ENCODE results near the gene PRDM16.

The PRDM16 gene

DNA sequence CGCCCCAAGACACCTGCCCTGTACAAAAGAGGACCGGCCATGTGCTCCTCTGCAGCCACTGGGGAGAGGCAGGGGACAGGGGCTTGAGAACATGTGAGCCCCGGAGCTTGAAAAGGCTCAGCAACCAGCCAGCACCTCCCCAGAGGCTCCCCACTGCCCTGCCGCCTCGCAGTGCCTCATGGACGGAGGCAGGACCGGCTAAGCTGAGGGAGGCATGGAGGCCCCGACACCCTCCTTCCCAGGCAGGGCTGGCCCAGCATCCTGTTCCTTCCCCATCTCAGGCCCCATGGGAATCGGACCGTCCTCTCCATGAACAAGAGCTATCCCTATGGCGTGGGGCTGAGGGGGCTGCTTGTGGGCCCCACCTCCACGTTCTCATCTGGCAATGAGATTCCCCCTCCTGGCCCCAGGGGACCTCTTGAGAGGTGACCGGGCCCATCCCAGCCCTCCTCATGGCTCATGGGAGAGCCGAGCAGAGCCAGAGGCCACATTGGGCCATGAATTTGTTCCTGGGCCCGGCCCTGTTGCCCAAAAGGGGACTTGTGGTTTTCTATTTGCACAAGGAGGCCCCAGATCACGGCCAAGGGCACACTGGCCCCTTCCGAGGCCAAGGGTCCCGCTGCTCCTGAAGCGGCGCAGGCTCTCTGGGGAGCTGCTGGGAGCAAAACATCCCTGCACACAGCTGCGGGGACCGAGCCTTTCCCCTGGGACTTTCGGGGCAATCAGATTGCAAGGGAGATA is 320.3 kb downstream of the PRDM16 start:
- no peak for DNase-seq

DNA sequence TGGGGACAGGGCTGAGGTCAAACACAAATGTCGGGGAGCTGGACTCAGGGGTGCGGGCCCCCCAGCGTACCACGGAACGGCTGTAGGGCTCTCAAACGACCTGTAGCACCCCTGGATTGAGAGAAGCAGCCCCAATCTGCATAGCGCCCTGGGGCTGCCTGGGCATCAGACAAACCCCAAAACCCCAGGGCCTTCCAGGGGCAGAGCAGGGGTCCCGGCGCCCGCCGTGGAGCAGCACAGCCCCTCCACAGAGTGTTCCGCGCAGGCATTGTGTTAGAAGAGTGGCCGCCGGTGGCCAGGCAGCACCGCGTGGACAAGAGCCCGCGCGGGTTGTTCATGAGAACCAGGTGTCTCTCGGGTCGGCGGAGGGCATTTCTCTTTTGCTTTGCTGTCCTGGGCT is 321.3 kb downstream of the PRDM16 start:
- no peak for DNase-seq

DNA sequence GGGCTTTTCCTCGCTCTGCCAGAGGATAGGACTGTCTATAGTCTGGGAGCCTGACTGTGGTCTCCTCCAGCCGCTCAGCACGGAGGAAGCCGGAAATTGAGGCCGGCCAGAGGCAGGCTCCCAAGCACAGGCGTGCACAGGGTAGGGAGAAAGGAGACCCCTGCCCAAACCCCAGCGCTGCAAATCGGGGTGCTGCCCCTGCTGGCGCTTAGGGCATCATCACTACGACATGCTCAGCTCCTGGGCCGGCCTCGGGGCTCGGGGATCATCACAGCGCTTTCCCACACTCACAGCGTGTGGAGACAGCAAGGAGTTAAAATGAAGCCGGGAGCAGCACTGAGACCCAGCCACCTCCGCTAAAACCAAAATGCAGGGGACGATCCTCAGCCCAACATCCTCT is 322.7 kb downstream of the PRDM16 start:
- DNase-seq, result no peak

DNA sequence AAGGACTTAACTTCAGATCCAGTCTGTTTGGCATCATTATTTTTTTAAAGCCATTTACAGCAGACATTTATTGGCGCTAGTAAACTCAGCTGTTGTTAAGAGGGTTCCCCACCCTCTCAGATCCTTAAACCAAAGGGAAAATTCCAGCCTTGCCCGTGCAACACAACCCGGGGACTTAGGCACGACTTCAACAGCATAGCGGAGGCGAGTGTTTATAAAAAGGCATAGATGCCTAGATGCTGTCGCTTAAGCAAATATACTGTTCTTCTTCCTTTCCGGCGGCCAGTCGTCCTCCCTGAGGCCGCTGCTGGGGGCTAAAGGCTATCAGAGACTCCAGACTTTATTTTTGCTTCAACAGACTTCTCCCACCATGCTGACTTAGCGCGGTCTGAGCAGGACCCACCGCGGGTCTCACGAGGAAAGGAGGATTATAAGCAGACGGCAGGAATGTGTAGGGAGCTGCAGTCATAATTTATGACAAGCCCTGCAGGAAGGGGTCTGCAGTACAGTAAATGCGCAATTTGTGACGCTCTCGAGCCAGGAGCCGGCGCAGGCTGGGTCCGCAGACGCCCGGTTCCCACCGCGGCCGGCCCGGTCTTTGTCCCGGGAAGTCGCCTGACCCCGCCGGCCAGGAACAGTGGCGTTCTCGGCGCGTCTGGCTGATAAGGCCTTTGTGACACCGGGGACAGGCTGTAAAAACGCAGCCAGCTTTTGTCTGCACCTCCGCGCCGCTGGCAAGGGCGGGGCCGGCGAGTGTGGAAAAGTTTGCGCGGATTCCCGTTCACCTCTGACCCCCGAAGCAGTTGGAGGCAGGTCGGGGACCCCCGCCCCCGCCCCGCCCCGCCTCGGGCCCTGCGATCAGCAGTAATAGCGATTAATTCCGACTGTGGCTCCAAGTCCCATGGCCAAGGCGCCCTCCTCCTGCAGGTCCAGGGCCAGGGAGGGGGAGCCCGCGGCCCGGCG is 324.3 kb downstream of the PRDM16 start:
- DNase-seq, result no peak

DNA sequence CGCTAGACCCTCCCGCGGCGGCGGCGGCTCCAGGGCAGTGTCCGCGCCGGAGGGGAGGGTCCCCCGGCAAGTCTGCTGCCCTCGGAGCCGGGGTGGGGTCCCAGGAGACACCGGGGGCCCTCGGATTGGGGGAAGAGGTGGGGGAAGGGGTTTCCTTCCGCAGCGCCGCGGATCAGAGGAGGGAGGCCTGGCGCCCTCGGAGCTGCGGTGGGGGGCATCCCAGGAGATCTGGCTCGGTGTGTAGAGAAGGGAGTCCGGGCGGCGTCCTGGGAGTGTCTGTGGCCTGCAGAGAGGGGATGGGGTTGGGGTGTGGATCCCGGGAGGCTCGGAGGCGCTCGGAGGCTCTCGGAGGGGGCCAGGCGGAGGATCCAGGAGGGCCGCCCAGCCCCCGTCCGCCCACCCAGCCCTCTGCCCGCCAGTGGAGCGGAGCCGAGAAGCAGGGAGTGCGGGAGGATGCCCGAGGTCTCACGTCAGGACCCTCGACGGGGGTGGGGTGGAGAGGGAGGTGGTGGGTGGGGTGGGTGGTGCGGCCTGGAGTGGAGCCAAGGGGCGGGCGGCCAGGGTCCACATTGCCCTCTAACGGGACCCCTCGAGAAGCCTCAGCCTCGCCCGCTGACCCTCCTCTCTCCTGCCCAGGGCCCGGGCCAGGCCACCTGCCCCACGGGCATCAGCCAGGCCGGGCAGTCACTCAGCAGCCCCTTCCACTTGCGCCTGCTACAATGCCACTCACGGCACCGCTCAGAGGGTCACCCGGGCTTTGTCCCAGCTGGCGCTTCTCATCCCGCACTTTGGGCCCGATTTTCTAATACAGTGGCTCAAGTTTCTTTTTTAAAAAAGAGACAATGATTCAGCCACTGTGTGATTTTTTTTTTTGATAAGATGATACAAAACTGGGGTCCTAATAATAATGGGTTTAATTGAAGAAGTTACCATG is 325.3 kb downstream of the PRDM16 start:
- DNase-seq, result no peak

DNA sequence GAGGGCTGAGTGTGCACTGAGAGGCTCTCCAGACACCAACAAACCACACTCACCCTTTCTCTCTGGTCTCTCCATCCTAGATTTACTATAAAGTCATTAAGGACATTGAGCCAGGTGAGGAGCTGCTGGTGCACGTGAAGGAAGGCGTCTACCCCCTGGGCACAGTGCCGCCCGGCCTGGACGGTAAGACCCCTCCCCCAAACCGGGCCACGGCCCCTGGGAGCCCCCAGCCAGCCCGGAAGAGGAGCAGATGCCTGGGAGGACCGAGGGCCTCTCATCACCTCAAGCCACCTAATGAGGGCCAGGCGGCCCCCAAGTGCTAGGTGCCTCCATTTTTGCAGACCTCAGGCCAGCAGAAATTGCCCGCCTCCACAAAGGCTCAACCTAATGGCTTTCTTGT is 327.4 kb downstream of the PRDM16 start:
- no peak for DNase-seq

DNA sequence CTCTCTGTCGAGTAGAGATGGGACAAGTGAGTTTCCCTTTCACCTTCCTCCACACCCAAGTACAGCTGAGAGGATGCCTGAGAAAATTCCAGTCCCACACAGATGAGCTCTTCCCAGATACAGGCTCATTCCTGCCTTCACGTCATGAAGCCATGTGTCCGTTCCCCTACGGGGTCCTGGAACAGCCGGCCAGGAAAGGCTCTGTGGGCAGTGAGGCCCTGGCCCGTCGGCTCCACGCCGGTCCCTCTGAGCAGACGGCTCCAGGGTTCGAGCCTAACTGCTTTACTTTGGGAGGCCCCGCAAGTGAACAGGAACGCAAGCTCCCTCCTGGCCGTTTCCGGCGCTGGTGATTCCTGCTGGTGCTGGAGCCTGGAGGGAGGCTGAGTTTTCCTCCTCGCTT is 328.3 kb downstream of the PRDM16 start:
- no peak for DNase-seq

DNA sequence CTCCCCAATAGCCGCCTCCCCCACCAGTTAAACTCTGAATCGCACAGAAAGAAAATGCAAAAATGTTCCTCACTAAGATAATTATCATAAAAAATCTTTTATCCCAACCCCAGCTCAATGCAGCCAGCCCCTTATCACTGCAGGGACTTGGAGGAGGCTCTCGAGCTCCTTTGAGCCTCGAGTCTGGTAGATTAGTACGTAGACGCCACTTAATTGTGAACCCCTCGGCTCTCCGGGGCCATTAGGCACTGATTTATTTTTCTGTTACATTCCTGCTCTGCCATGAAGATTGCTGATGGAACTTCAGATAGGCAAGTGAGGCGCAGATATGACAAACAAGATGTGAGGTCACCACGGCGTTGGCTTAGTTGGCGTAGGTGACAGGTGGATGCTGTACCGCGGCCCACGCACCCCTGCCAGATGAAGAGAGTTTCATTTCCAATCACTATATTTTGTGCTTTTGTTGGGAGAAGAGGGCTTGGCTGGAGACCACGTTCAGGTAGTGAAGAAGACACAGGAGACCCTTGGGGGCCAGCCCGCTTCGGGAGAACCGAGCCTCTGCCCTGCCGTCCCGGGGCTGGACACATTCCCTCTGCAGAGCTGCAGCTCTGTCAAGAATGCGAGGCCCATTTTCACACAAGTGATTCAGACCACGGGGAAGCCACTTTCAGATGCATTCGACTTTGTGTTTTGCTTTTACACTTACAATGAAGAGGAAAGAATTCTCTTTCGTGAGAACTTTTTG is 329.6 kb downstream of the PRDM16 start:
- DNase-seq, result no peak

DNA sequence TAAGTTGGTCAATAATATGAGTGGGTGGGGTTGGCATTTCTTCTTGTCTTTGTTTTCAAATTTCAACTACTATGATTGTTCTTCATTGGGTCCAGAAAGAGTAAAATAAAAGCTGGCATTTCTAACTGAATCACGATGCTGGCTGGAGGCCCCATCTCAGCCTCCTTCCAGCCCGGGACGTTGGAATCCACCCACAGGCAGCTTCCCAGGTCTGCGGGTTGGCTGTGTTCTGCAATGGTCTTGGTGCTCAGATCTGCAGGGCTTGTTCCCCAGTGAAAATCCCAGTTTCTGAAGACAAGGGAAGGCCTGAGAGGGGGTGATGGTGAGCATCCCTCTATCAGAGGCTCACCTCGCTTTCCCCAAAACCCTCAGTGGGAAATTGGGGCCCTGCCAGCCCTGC is 330.7 kb downstream of the PRDM16 start:
- DNase-seq, result no peak

DNA sequence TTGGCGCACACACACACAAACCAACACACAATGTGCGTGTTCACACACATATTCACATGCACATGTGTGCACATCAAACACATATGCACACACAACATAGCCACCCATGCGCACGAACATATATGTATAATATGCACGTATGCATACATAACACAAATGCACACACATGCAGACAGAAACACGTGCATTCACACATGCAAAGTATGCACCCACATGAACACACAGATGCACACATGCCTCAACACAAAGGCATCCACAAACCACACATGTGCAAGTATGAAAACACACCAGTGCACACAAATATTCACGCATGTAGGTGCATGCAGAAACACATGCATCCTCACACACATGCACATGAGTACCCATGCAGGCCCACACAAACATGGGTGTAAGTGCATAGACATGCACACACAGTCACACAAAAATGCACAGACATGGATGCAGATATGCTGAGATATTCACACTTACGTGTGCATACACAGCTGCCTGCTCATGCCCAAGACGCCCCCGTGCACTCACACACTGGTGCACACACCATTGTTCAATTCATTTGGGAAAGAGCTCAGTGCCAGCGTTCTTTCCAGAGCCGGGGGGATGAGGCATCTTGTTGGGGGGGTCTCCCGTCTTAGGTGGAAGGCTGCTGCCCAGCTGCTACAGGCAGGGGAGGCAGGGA is 332.7 kb downstream of the PRDM16 start:
- no peak for DNase-seq

DNA sequence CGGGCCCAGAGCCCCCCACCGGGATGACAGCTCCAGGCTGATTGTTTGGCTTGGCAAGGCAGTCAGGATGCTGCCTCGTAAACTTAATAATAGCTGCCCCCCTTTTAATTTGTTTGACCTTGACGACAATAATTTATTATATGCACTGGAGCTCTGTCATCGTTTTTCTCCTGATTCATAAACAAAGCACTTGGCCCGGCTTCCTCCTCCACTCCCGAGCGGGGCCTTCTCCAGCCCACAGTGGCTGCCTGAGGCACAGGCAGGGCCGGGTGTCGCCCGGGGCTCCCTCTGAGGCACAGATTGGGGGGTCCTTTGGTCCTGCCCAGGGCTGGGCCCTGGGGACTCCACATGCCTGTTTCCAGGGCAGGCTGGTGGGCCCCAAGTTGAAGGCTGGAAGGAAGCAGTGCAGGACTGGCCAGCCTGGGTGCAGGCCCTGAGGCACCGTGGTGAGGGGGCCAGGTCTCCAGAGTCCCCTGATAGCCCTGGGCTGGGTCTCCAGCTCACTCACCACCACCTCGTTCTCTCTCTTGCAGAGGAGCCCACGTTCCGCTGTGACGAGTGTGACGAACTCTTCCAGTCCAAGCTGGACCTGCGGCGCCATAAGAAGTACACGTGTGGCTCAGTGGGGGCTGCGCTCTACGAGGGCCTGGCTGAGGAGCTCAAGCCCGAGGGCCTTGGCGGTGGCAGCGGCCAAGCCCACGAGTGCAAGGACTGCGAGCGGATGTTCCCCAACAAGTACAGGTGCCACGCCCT is 333.4 kb downstream of the PRDM16 start:
- DNase-seq, result peak; percentile 61

DNA sequence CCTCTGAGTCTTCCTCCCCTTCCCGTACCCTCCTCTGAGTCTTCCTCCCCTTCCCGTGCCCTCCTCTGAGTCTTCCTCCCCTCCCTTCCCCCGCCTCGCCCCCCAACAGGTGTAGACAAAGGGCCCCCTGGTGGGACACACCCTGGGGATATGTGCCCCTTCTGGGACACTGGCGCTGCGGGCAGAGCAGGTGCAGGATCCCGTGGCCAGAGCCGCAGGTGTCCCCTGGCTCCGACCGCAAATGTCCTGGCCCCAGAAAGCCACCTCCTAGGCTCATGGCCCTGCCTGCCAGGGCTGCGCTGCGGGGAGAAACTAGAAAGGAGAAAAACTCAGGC is 334.0 kb downstream of the PRDM16 start:
- no peak for DNase-seq

DNA sequence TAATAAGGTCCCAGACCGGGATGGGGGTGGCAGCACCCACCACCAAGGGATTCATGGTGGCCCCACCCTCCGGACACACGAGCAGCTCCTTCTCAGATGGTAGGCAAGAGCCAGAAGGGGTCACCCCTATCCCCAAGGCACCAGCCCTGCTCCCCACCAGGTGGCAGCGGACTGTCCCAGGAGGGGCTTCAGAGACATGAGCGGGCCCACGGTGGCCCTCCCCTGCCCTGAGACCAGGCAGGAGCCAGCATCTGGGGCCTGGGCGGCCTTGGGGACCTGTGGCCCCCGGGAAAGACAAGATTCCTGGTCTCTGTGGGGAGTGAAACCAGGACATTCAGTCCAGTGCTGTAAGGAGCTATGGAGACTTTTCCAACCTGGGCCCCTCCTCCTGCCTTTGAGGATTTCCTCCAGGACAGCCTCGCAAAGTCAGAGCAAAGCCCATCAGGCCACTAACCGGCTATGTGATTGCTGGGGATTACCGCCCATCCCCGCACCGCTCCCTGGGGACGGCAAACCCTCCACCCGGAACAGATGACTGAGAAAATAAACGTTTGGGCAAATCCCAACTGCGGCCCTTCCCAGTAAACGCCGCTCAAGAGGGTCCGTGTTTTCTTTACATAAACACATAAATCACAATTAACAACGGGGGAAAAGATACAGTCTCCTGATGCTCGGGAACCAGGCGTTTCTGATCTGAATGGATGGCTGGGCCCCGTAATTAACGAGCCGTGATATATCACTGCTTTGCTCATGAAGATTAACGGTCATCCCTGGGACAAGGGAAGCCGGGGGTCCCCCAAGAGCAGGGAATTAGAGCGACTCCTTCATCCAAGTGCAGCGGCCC is 334.6 kb downstream of the PRDM16 start:
- no peak for DNase-seq

DNA sequence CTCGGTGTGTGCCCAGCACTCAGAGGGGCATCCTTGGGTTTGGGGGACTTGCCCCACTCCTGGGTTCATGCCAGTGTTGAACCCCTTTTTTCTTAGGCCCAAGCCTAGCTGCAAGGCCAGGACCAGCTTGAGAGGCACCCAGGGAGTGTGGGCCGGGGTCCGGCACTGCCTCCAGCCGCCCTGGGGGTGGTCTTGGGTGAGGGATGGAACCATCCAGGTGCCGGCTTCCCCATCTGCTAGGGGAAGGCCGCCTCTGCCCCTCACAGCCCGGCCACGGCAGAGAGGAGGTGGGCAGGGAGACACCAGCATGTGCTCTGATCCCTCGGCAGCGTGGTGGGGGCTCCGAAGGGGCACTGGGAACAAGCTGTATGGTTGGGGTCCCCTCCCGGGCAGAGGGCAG is 335.3 kb downstream of the PRDM16 start:
- DNase-seq, result no peak

DNA sequence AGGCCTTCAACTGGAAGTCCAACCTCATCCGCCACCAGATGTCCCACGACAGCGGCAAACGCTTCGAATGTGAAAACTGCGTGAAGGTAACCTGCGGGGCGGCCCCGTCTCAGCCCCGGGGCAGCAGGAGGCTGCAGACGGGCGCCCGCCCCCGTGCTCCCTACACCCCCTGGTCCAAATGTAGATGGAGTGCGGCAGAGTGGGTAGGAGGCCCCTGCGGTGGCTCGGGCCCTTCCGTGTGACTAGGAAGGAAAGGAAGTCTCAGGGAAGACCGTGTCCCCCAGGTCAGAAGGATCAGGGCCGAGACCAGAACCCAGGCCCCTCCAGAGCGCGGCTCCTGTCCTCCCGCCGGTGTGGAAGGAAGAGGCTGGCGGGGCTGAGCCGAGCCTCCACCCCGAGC is 335.8 kb downstream of the PRDM16 start:
- no peak for DNase-seq

DNA sequence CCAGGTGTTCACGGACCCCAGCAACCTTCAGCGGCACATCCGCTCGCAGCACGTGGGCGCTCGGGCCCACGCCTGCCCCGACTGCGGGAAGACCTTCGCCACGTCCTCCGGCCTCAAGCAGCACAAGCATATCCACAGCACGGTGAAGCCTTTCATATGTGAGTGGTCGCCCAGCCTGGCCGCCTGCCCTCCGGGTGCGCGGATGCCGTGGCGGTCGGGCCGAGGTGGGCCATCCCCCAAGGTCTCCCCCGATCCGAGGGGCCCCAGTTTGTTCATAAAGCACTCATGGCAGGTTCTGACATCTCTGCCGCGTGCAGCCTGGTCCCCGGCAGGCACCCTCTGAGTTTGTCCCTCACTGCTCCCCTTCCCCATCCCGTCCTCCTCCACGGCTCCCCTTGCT is 336.5 kb downstream of the PRDM16 start:
- no peak for DNase-seq

DNA sequence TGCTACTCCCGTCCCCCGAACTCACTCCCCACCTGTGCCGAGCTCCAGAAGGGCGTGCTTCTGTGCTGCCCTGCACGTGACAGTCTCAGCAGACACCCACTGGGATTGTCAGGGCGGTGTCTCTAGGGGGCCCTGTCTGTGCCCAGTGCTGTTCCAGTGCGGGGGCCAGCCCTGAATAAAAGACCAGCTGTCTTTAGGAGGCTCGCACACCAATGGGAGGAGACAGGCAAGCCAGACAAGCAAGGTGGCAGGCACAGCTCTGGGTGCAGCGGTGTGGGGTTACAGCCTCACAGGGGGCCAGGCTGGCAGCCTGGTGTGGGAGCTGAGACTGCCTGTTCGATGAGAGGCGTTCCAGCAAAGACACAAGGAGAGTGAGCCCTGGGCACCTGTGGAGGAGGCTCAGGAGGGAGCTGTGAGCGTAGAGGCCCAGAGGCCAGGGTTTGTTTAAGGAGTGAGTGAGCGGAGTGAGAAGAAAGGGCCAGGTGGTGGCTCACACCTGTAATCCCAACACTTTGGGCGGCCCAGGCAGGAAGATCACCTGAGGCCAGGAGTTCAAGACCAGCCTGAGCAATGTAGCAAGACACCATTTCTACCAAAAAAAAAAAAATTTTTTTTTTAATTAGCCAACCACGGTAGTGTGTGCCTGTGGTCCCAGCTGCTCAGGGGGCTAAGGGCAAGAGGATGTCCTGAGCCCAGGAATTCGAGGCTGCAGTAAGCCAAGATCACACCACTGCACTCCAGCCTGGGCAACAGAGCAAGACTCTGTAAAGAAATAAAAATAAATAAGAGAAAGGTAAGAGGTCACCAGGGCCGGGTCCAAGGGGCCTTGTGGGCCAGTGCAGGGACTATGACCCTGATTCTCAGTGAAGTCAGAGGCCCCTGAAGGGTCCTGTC is 337.2 kb downstream of the PRDM16 start:
- DNase-seq, result no peak

DNA sequence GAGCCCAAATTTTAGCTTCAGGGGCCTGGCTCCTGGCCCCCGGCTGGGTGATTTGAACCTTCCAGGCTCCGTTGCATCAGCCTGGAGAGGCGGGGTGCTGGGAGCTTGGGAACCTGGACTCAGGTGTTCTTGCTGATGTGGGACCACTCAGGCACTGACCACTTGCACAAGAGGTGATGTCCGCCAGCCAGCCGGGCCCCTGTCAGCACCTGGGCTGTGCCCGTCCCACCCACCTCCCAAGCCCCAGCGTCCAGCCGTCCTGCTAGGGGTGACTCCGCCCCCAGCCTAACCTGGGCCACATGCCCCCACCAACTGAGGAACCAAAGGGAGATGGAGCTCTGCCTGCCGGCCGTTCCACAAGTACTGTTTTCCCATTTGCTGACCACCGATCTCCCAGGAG is 338.0 kb downstream of the PRDM16 start:
- no peak for DNase-seq

DNA sequence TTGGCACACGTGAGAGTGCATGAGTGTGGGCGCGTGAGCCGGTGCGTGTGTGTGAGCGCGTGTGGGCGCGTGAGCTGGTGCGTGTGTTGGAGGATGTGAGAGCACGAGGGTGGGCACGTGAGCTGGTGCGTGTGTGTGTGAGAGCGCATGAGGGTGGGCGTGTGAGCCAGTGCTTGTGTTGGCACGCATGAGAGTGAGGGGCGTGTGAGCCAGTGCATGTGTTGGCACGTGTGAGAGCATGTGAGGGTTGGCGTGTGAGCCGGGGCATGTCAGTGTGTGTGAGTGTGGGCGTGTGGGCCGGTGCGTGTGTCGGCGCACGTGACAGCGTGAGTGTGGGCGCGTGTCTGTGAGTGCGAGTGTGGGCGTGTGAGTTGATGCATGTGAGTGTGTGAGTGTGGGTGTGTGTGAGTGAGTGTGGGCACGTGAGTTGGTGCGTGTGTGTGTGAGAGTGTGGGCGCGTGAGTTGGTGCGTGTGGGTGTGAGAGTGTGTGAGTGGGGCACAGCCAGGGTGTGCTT is 339.8 kb downstream of the PRDM16 start:
- no peak for DNase-seq
